Osteocyte (in vitro differentiated cells): ENCODE measurements around the gene IQSEC1. TPM values are rescaled to one million over a fixed set of nuclear protein-coding genes. Genes with fewer than 3 reads are reported as not detected.

Experiments
- DNase-seq: peaks from one replicate; pipeline ENCODE4 v3.0.0; 2021; ENCODE audit warnings: mixed read lengths; ENCODE audit not compliant: unreplicated experiment; ENCODE audit errors: extremely low spot score
- H3K27ac Mint-ChIP-seq: one replicate; pipeline ENCODE4 v1.8.0; 2021; ENCODE audit warnings: mild to moderate bottlenecking, mixed read lengths; ENCODE audit not compliant: unreplicated experiment
- H3K27me3 Mint-ChIP-seq: one replicate; pipeline ENCODE4 v1.8.0; 2021; ENCODE audit warnings: mixed read lengths; ENCODE audit not compliant: unreplicated experiment
- H3K36me3 Mint-ChIP-seq: one replicate; pipeline ENCODE4 v1.8.0; 2021; ENCODE audit warnings: mixed read lengths; ENCODE audit not compliant: unreplicated experiment
- H3K4me1 Mint-ChIP-seq: one replicate; pipeline ENCODE4 v1.8.0; 2021; ENCODE audit warnings: mixed read lengths; ENCODE audit not compliant: unreplicated experiment
- H3K4me3 Mint-ChIP-seq: one replicate; pipeline ENCODE4 v1.8.0; 2021; ENCODE audit warnings: mild to moderate bottlenecking, moderate library complexity, mixed read lengths; ENCODE audit not compliant: unreplicated experiment
- H3K9me3 Mint-ChIP-seq: one replicate; pipeline ENCODE4 v1.8.0; 2021; ENCODE audit warnings: mixed read lengths; ENCODE audit not compliant: unreplicated experiment
- total RNA-seq: library from RNA; stranded (reverse); gene quantifications from 2 replicates; pipeline ENCODE4 v1.2.1, GENCODE V29; 2021
- TF ChIP-seq, protein P1 (sequence below): fragments of 200-600 bp; sonication (generic); IDR thresholded peaks from 2 replicates; pipeline ENCODE4 v1.5.0; 2021; ENCODE audit warnings: antibody characterized with exemption, mild to moderate bottlenecking, moderate library complexity

Gene IQSEC1
- total RNA-seq, 1 donor from 2014 or later, result 37.9 TPM

DNA sequence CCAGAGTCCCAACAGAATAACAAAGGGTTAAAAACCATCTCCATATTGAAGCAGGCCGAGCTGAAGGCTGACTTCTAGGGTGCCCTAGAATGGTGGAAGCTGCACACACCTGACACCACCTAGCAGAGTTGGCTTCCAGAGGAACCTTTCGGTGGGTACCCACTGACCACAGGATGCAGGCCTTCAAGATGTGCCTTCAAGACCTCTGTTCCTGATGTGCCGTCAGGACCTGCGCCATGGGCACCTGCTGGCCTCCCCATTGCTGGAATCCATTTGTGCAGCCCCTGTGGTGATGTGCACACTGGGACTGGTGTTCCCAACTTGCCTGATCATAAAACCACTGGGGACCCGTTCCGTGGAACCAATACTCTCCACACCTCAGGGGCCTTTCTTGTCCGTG, 196.2 kb downstream of the IQSEC1 start:
- Mint-ChIP-seq H3K27ac (no peak overlapping the region), H3K36me3 (no peaks in the 10 kb centered on the region), H3K27me3 (peaks cover 8% of the 10 kb centered on the region), H3K4me3 (no peak overlapping the region), H3K9me3 (no peaks in the 10 kb centered on the region), H3K4me1 (peaks cover 1% of the 10 kb centered on the region)
- no peak for DNase-seq
- TF ChIP-seq, protein P1, sequence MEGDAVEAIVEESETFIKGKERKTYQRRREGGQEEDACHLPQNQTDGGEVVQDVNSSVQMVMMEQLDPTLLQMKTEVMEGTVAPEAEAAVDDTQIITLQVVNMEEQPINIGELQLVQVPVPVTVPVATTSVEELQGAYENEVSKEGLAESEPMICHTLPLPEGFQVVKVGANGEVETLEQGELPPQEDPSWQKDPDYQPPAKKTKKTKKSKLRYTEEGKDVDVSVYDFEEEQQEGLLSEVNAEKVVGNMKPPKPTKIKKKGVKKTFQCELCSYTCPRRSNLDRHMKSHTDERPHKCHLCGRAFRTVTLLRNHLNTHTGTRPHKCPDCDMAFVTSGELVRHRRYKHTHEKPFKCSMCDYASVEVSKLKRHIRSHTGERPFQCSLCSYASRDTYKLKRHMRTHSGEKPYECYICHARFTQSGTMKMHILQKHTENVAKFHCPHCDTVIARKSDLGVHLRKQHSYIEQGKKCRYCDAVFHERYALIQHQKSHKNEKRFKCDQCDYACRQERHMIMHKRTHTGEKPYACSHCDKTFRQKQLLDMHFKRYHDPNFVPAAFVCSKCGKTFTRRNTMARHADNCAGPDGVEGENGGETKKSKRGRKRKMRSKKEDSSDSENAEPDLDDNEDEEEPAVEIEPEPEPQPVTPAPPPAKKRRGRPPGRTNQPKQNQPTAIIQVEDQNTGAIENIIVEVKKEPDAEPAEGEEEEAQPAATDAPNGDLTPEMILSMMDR, result no peak

DNA sequence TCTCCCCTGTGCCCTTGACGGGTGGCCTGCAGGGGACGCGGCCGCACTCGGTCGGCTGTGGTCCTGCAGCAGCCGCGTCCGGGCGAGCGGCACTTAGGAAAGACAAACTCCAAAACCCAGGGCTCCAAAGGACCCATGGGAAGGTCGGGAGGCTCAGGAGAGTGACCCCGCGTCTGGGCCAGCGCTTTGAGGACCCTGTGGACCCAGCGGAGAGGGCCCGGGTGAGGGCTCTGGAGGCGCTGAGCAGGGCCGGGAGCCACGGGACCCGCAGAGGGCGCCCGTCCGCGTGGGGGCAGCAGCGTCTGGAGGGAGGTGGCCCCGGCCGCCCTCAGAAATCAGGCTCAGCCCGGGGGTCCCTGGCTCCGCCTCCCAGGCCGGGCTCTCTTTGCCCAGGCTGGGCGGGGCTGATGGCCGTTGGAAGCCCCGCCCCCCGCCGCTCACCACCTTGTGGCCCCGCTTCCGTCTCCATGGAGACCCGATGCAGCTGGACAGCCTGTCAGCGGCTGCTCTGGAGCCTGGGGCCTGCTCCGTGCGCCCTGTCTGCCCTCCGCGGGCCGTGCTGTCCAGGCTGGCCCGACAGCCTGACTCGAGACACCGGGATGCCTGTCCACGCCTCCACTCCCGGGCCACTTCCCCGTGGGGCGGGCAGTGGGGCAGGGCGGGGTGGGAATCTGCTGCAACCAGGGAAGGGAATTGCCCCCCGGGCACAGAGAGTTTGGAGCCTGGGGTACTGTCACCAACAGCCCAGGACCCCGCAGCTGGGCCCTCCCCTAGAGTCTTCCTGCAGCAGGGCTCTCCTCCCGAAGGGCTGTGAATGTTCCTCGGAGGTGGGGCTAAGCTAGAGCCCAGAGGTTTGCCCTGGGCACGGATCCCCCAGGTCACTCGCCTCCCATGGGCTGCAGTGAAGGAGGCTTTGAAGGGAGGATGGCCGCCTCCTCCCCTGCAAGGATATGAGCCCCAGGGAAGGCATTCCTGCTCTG, 197.1 kb downstream of the IQSEC1 start:
- Mint-ChIP-seq H3K4me3 (peak overlapping the region; percentile 29), H3K27ac (no peak overlapping the region), H3K4me1 (peaks cover 1% of the 10 kb centered on the region), H3K9me3 (no peaks in the 10 kb centered on the region), H3K27me3 (peaks cover 10% of the 10 kb centered on the region), H3K36me3 (no peaks in the 10 kb centered on the region)
- TF ChIP-seq, protein P1, result peak; percentile 30
- no peak for DNase-seq

DNA sequence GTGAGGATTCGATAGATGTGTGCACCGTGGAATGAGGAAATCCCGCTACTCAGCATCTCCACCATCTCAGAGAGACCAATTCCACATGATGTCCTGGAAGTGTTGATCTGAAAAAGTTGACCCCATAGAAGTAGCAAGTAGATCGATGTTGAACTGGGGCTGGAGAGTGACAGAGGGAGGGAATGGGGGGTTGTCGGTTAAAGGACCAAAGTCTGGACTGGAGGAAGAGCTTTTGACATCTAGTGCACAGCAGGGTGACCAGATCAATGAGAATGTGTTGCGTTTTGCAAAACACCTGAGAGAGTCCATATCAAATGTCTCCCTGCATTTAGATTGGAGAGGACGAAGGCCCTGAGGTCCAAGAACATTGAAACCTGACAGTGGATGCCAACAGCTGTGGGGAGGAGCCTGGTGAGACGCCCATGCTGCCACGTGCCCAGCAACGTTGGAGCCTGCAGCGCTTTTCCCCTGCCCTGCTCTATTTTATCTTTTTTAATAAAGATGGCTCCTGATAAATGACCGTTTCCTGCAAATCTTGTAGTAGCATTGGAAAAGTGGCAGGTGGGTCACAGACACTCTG, 201.7 kb downstream of the IQSEC1 start:
- H3K27me3 Mint-ChIP-seq, result peaks cover 13% of the 10 kb centered on the region

DNA sequence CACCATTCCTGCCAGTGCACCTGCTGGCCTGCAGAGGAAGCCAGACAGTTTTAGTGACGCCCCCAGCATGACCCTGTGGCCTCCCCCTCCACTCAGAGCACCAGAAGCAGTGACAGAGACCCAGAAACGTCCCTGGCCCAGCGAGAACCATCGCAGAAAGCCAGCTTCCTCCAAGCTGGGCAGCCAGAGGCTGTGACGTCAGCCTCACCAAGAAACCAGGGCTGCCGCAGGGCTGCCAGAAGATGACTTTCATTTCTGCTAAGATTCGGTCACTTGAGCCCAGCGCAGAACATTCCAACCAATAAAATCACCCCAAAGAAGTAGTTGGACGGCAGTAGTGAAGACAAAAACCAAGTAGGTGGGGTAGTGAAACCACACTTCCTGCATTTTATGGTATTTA, 202.3 kb downstream of the IQSEC1 start:
- Mint-ChIP-seq H3K27me3 (peaks cover 13% of the 10 kb centered on the region), H3K4me1 (peaks cover 16% of the 10 kb centered on the region)
- no peak for DNase-seq

More for the DNA sequence above, 201.7 kb downstream of the IQSEC1 start:
- Mint-ChIP-seq H3K4me1 (peaks cover 17% of the 10 kb centered on the region), H3K9me3 (no peaks in the 10 kb centered on the region), H3K4me3 (no peak overlapping the region), H3K27ac (no peak overlapping the region), H3K36me3 (no peaks in the 10 kb centered on the region)
- no peak for DNase-seq
- TF ChIP-seq, protein P1, result no peak

More for the DNA sequence above, 202.3 kb downstream of the IQSEC1 start:
- H3K4me3 Mint-ChIP-seq, result no peak overlapping the region
- H3K9me3 Mint-ChIP-seq, result no peaks in the 10 kb centered on the region
- TF ChIP-seq, protein P1, result no peak
- no peak overlapping the region for H3K27ac Mint-ChIP-seq
- no peaks in the 10 kb centered on the region for H3K36me3 Mint-ChIP-seq
